GM12864 (cell line): ENCODE measurements around the gene ABLIM2.

Experiments used
- DNase-seq: peaks from one replicate; pipeline ENCODE4 v3.0.0-alpha.2; 2011; ENCODE audit warnings: low read depth
- H3K4me3 ChIP-seq: 2 replicates; pipeline ENCODE4 v1.5.1; 2011; ENCODE audit warnings: mild to moderate bottlenecking, low read depth, low read length, control low read depth
- TF ChIP-seq, protein P1 (sequence below): IDR thresholded peaks from 2 replicates; pipeline ENCODE4 v1.5.1; 2011; ENCODE audit warnings: low read depth, mild to moderate bottlenecking, moderate library complexity, low read length, control low read depth, inconsistent platforms; ENCODE audit errors: missing control alignments

Gene ABLIM2

DNA sequence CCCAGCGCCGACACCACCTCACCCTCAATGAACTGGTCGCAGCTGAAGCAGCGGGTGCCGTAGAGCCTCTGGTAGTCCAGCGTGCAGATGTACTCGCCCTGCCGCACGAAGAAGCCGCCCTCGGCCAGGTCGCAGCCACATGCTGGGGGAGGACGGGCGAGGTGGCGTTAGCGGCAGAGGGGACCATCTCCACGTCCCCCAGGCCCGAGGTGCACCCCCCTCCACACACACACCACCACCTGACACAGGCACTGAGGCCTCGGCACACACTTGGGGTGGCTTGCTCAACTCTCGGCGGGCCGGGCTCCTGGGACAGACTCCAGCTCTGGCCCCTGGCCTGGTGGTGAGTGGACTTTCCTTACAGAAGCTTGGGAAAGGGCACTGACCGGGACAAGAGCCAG is 61.5 kb downstream of the ABLIM2 start:
- DNase-seq: no peak
- TF ChIP-seq, protein P1, sequence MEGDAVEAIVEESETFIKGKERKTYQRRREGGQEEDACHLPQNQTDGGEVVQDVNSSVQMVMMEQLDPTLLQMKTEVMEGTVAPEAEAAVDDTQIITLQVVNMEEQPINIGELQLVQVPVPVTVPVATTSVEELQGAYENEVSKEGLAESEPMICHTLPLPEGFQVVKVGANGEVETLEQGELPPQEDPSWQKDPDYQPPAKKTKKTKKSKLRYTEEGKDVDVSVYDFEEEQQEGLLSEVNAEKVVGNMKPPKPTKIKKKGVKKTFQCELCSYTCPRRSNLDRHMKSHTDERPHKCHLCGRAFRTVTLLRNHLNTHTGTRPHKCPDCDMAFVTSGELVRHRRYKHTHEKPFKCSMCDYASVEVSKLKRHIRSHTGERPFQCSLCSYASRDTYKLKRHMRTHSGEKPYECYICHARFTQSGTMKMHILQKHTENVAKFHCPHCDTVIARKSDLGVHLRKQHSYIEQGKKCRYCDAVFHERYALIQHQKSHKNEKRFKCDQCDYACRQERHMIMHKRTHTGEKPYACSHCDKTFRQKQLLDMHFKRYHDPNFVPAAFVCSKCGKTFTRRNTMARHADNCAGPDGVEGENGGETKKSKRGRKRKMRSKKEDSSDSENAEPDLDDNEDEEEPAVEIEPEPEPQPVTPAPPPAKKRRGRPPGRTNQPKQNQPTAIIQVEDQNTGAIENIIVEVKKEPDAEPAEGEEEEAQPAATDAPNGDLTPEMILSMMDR: no peak
- H3K4me3 ChIP-seq: no peak overlapping the region

DNA sequence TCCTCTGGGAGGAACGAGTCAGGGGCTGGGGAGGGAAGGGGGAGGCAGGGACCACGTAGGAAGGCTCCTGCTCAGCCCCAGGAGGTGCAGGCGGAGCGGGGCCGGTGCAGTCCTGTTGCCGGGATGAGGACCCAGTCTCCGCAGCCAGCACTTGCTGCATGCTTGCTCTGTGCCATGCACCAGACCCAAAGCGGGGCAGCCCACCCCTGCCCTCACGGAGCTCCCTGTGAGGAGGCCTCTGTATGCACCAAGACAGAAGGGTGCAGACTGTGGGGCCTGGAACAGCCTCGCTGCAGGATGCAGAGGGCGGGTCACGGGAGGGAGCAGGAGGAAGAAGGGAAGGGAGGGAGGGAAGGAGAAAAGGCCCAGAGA is 61.9 kb downstream of the ABLIM2 start:
- H3K4me3 ChIP-seq: no peak overlapping the region
- TF ChIP-seq, protein P1: no peak
- no peak for DNase-seq

DNA sequence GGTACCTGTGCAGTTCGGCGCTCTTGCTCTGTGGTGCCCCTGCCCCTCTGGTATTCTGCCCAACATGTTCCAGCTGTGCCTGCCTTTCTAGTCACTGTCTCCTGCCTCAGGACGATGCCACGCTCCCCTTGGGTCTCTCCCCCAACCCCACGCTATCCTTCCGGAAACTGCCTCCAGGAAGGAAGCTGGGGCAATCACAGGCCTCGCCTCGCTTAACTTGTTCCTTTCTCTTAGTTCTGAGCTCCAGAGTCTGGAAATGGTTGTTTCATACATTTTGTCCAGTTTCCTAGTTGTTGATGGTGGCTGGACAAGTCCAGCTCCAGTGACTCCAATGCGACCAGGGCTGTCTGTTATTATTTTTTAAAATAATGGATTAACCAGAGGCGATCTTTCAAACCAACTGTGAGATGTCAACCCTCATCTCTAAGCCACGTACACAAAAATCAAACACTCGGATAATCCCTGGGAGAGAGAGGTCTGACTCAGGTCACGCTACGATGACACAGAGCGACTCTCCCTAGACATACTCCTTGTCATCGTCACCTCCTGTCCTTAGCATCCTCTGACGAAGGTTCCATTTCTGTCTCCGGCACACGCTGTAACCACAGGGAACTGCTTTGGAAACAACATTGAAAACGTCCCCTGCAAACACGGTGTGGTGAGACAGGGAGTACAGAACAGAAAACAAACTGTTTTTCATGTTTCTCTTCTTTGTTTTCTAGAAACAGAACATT is 62.5 kb downstream of the ABLIM2 start:
- DNase-seq: no peak
- TF ChIP-seq, protein P1: no peak
- no peak overlapping the region for H3K4me3 ChIP-seq

DNA sequence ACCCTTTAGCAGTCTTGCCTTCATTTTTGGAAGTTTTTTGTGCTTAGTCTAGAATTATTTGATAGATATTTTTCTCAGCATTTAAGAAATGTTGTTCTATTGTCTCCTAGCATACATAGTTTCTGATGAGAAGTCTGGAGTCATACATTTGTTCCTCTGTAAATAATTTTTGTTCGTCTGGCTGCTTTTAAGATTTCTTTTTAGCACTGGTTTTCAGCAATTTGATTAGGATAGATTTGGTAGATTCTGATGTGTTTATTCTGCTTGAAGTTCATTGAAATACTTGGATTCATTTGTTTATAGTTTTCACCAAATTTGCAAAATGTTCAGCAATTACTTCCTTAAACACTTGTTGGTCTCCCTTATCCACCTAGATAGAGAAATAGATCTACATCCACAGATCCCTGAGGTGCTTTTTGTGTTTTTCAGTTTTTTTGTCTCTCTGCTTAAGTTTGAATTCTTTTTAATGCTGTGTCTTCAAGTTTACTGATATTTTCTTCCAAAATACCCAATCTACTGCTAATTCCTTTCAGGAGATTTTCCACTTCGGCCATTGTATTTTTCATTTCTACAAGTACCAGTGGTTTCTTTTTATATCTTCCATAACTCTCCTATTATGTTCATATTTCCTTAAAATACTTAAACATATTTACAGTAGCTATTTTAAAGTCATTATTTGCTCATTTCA is 64.9 kb downstream of the ABLIM2 start:
- no peak for DNase-seq
- H3K4me3 ChIP-seq: no peak overlapping the region
- TF ChIP-seq, protein P1: no peak

DNA sequence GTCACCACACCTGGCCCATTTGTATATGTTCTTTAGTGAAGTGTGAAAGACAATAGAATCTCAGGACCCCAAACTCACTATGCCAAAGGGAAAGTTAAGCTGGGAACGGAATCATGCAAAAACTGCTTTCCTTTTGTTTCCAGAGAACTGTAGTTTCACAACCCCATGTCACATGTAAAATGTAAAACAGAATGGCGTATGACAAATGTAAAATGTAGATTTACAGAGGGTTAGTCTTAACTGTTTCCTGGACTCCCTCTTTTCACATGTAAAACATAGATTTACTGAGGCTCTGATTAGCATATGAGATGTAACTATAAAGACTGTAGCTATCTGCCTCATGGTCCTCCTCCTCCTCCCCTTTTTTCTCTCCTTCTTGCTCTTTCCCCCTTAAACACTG is 66.3 kb downstream of the ABLIM2 start:
- TF ChIP-seq, protein P1: no peak
- no peak for DNase-seq
- no peak overlapping the region for H3K4me3 ChIP-seq

DNA sequence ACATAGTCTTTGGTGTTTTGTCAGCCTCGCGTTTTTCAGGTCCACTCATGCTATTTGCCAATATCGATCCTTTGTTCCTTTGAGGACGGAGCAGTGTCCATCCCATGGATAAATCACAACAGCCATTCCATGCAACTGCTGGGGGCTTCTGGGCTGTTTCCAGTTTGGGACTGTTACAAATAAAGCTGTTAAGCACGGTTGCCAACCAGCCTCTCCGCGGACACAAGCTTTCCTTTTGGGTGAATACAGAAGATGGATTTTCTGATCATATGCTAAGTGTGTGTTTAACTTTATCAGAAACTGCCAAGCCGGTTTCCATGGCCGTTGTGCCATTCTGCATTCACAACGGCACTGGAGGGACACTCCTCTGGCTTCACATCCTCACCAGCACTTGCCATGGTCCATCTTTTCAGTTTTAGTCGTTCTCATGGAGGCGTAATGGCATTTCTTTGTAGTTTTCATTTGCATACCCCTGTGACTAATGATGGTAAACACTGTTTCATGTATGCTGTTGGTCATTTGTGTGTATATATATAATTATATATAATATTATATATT is 67.8 kb downstream of the ABLIM2 start:
- no peak overlapping the region for H3K4me3 ChIP-seq
- DNase-seq: no peak
- TF ChIP-seq, protein P1: no peak
